Duodenal mucosa (tissue), 2 donors: ENCODE data around the gene CATSPERD.

Experiments used
- H3K27ac ChIP-seq: one replicate; pipeline ENCODE4 v1.7.0; 2013; ENCODE audit warnings: low read depth, low read length
- H3K27me3 ChIP-seq, 2 donors: one replicate each; pipeline ENCODE4 v1.7.0; 2013; ENCODE audit warnings: low read length in 2 of 2, control low read depth in 1 of 2; ENCODE audit not compliant: insufficient read depth in 2 of 2, control insufficient read depth in 1 of 2
- H3K36me3 ChIP-seq, 2 donors: one replicate each; pipeline ENCODE4 v1.7.0; 2013; ENCODE audit warnings: low read length in 2 of 2, control low read depth in 1 of 2; ENCODE audit not compliant: insufficient read depth in 2 of 2, control insufficient read depth in 1 of 2
- H3K4me1 ChIP-seq, 2 donors: one replicate each; pipeline ENCODE4 v1.7.0; 2013; ENCODE audit warnings: low read length in 2 of 2, control low read depth in 1 of 2; ENCODE audit not compliant: insufficient read depth in 2 of 2, control insufficient read depth in 1 of 2
- H3K4me3 ChIP-seq, 2 donors: one replicate each; pipeline ENCODE4 v1.7.0; 2013; ENCODE audit warnings: low read length in 2 of 2, low read depth in 1 of 2
- H3K9ac ChIP-seq, 2 donors: one replicate each; pipeline ENCODE4 v1.7.0; 2013; ENCODE audit warnings: low read length in 2 of 2, low read depth in 1 of 2
- H3K9me3 ChIP-seq, 2 donors: one replicate each; pipeline ENCODE4 v1.7.0; 2013; ENCODE audit warnings: low read length in 2 of 2, control low read depth in 1 of 2; ENCODE audit not compliant: control insufficient read depth in 1 of 2

CATSPERD gene

GRCh38 chr19:5678071-5678718 lies 42.2 kb upstream of the CATSPERD start:
- H3K27me3 ChIP-seq: peaks cover 0 to 3% of the 10 kb centered on the region in 2 donors
- no peak overlapping the region for H3K9ac ChIP-seq

GRCh38 chr19:5679289-5680083 lies 41.0 kb upstream of the CATSPERD start:
- Histone ChIP-seq H3K4me3 (peak overlapping the region; percentile 94 to 99), H3K9ac (peak overlapping the region; percentile 95 to 98), H3K4me1 (peaks cover 5 to 22% of the 10 kb centered on the region in 2 donors), H3K9me3 (no peaks in the 10 kb centered on the region), H3K27me3 (peaks cover 0 to 3% of the 10 kb centered on the region in 2 donors), H3K27ac (peak overlapping the region; percentile 57), H3K36me3 (peaks cover 0 to 6% of the 10 kb centered on the region in 2 donors)

More at GRCh38 chr19:5678071-5678718, 42.2 kb upstream of the CATSPERD start:
- H3K9me3 ChIP-seq: no peaks in the 10 kb centered on the region
- no peak overlapping the region for H3K27ac ChIP-seq
- peaks cover 0 to 6% of the 10 kb centered on the region in 2 donors for H3K36me3 ChIP-seq
- peaks cover 5 to 22% of the 10 kb centered on the region in 2 donors for H3K4me1 ChIP-seq
- H3K4me3 ChIP-seq: no peak overlapping the region

GRCh38 chr19:5680084-5680436 lies 40.4 kb upstream of the CATSPERD start:
- H3K9me3 ChIP-seq: no peaks in the 10 kb centered on the region
- H3K9ac ChIP-seq: peak overlapping the region; percentile 95 to 98
- H3K36me3 ChIP-seq: peaks cover 0 to 6% of the 10 kb centered on the region in 2 donors
- H3K4me1 ChIP-seq: peaks cover 5 to 22% of the 10 kb centered on the region in 2 donors
- H3K27me3 ChIP-seq: peaks cover 0 to 3% of the 10 kb centered on the region in 2 donors
- peak overlapping the region; percentile 94 to 99 for H3K4me3 ChIP-seq
- H3K27ac ChIP-seq: peak overlapping the region; percentile 57

- peak within 1 kb of the TSS; percentile 85 for H3K27ac ChIP-seq
- peaks cover 5 to 22% of the 10 kb centered on the region in 2 donors for H3K4me1 ChIP-seq
- peaks cover 0 to 3% of the 10 kb centered on the region in 2 donors for H3K27me3 ChIP-seq
- H3K4me3 ChIP-seq: peak within 1 kb of the TSS; percentile 94 to 99
- H3K36me3 ChIP-seq: peaks cover 0 to 6% of the 10 kb centered on the region in 2 donors
- H3K9me3 ChIP-seq: no peaks in the 10 kb centered on the region
- H3K9ac ChIP-seq: peak within 1 kb of the TSS; percentile 95 to 98
Observed at GRCh38 chr19:5680437-5681368, 39.7 kb upstream of the CATSPERD start, which contains the start of the genes HSD11B1L and MICOS13. Gene HSD11B1L, plus strand, starts transcription at chr19:5681027. Its CDS starts 3,806 bp downstream, at chr19:5684833. Gene MICOS13, minus strand, starts transcription at chr19:5680516. Its CDS starts 30 bp downstream, at chr19:5680486.

- Histone ChIP-seq H3K4me1 (peaks cover 5 to 16% of the 10 kb centered on the region in 2 donors), H3K9me3 (no peaks in the 10 kb centered on the region), H3K4me3 (peak overlapping the region; percentile 94 to 99), H3K9ac (peak overlapping the region; percentile 20 to 98), H3K27me3 (peaks cover 0 to 3% of the 10 kb centered on the region in 2 donors), H3K27ac (no peak overlapping the region), H3K36me3 (peaks cover 0 to 6% of the 10 kb centered on the region in 2 donors)
Observed at GRCh38 chr19:5681391-5682106, 38.9 kb upstream of the CATSPERD start.

- peaks cover 0 to 6% of the 10 kb centered on the region in 2 donors for H3K36me3 ChIP-seq
Observed at GRCh38 chr19:5682107-5682482, 38.3 kb upstream of the CATSPERD start.

GRCh38 chr19:5683177-5683886 lies 37.1 kb upstream of the CATSPERD start:
- Histone ChIP-seq H3K9ac (no peak overlapping the region), H3K27me3 (peaks cover 0 to 3% of the 10 kb centered on the region in 2 donors), H3K4me1 (peaks cover 5 to 18% of the 10 kb centered on the region in 2 donors), H3K27ac (no peak overlapping the region), H3K36me3 (peaks cover 0 to under 1% of the 10 kb centered on the region in 2 donors), H3K9me3 (no peaks in the 10 kb centered on the region), H3K4me3 (no peak overlapping the region)

More at GRCh38 chr19:5682107-5682482, 38.3 kb upstream of the CATSPERD start:
- H3K4me3 ChIP-seq: no peak overlapping the region
- no peaks in the 10 kb centered on the region for H3K9me3 ChIP-seq
- no peak overlapping the region for H3K27ac ChIP-seq
- H3K9ac ChIP-seq: no peak overlapping the region
- peaks cover 5 to 15% of the 10 kb centered on the region in 2 donors for H3K4me1 ChIP-seq
- peaks cover 0 to 3% of the 10 kb centered on the region in 2 donors for H3K27me3 ChIP-seq

- H3K9me3 ChIP-seq: no peaks in the 10 kb centered on the region
- peaks cover 0 to 3% of the 10 kb centered on the region in 2 donors for H3K27me3 ChIP-seq
- no peak overlapping the region for H3K27ac ChIP-seq
- no peak overlapping the region for H3K4me3 ChIP-seq
- no peaks in the 10 kb centered on the region for H3K36me3 ChIP-seq
- H3K9ac ChIP-seq: no peak overlapping the region
- peaks cover 5 to 8% of the 10 kb centered on the region in 2 donors for H3K4me1 ChIP-seq
Observed at GRCh38 chr19:5684694-5685430, 35.6 kb upstream of the CATSPERD start.
